B cell (primary cell): ENCODE data around the gene NUDT19. TPM values are rescaled to one million over a fixed set of nuclear protein-coding genes. Genes with fewer than 3 reads are reported as not detected.

Source experiments
- ATAC-seq: fragments of 200-7000 bp; cut with Tn5 transposase; one replicate; pipeline ENCODE4 v1.10.0; 2021; ENCODE audit warnings: low read depth, mild to moderate bottlenecking, moderate number of reproducible peaks, moderate library complexity
- CTCF ChIA-PET: fragments of 350-600 bp; sonication (Branson Sonifier 250); formaldehyde crosslinking; loops from one replicate; lab custom pipeline; 2021; ENCODE audit warnings: antibody characterized with exemption, inconsistent platforms; lab: Charles Lee
- POLR2A ChIA-PET: fragments of 350-600 bp; sonication (Branson Sonifier 250); formaldehyde crosslinking; loops from one replicate; lab custom pipeline; 2021; ENCODE audit warnings: antibody characterized with exemption; lab: Charles Lee
- DNase-seq: peaks from one replicate; pipeline ENCODE4 v3.0.0; 2013
- H2AFZ ChIP-seq: 2 replicates; pipeline ENCODE4 v1.6.1; 2012; ENCODE audit warnings: mild to moderate bottlenecking, low read depth, low read length; ENCODE audit not compliant: insufficient read depth, poor library complexity, severe bottlenecking
- H3K27ac ChIP-seq, 2 donors: 1 replicate in 1 of 2; 2 replicates in 1 of 2; pipeline ENCODE4 v1.5.1; 2012 to 2013; ENCODE audit warnings: low read length in 2 of 2, mild to moderate bottlenecking in 2 of 2, moderate library complexity in 1 of 2
- H3K27me3 ChIP-seq, 4 experiments: fragments of 200-600 bp in 1 of 4; sonication (generic) in 1 of 4; replicated peaks in 1 of 4; 1 replicate in 2 of 4; 2 replicates in 2 of 4; pipeline versions ENCODE4 v1.6.1 to v1.7.0; 2013 to 2016; ENCODE audit warnings: low read length in 3 of 4, mild to moderate bottlenecking in 2 of 4, mixed read lengths in 1 of 4, moderate library complexity in 1 of 4; ENCODE audit not compliant: insufficient read depth in 4 of 4, control insufficient read depth in 3 of 4; ENCODE audit errors: control extremely low read depth in 1 of 4
- H3K36me3 ChIP-seq, 2 experiments: replicated peaks in 1 of 2; 1 replicate in 1 of 2; 2 replicates in 1 of 2; pipeline versions ENCODE4 v1.6.1 to v1.7.1; 2013; ENCODE audit warnings: low read length in 1 of 2; ENCODE audit not compliant: insufficient read depth in 2 of 2, control insufficient read depth in 1 of 2; ENCODE audit errors: control extremely low read depth in 1 of 2, extremely low read depth in 1 of 2
- H3K4me1 ChIP-seq, 2 donors: fragments of 200-600 bp in 1 of 2; sonication (generic) in 1 of 2; 1 replicate in 1 of 2; 2 replicates in 1 of 2; pipeline versions ENCODE4 v1.5.1 to v1.6.1; 2013 to 2017; ENCODE audit warnings: low read length in 2 of 2; ENCODE audit not compliant: control insufficient read depth in 2 of 2, insufficient read depth in 2 of 2
- H3K4me2 ChIP-seq: replicated peaks from 2 replicates; pipeline ENCODE3; 2012; ENCODE audit warnings: mild to moderate bottlenecking, low read depth, low read length; ENCODE audit not compliant: poor library complexity, severe bottlenecking
- H3K4me3 ChIP-seq, 5 experiments: fragments of 200-600 bp in 1 of 5; sonication (generic) in 1 of 5; 1 replicate in 3 of 5; 2 replicates in 2 of 5; pipeline versions ENCODE4 v1.5.1 to v1.7.0; 2011 to 2016; ENCODE audit warnings: low read length in 4 of 5, mild to moderate bottlenecking in 4 of 5, low read depth in 2 of 5, control low read depth in 1 of 5, moderate library complexity in 1 of 5; ENCODE audit not compliant: insufficient read depth in 1 of 5; ENCODE audit errors: control extremely low read depth in 1 of 5, extremely low read depth in 1 of 5
- H3K79me2 ChIP-seq: fragments of 200-600 bp; sonication (generic); one replicate; pipeline ENCODE4 v1.6.0; 2016; ENCODE audit warnings: low read length; ENCODE audit not compliant: control insufficient read depth, insufficient read depth
- H3K9ac ChIP-seq: fragments of 200-600 bp; sonication (generic); 2 replicates; pipeline ENCODE4 v1.6.1; 2017; ENCODE audit warnings: mild to moderate bottlenecking, low read length, moderate library complexity
- H3K9me3 ChIP-seq, 3 donors: one replicate each; pipeline versions ENCODE4 v1.6.1 to v1.7.1; 2013; ENCODE audit warnings: low read length in 2 of 3; ENCODE audit not compliant: control insufficient read depth in 2 of 3, insufficient read depth in 1 of 3; ENCODE audit errors: control extremely low read depth in 1 of 3
- H4K20me1 ChIP-seq: 2 replicates; pipeline ENCODE4 v1.6.0; 2012; ENCODE audit warnings: mild to moderate bottlenecking, low read length; ENCODE audit not compliant: insufficient read depth, control insufficient read depth, poor library complexity, severe bottlenecking
- H3K27ac Mint-ChIP-seq: one replicate; pipeline ENCODE4 v1.8.0; 2021; ENCODE audit warnings: mixed read lengths
- H3K27me3 Mint-ChIP-seq: one replicate; pipeline ENCODE4 v1.8.0; 2021; ENCODE audit warnings: mixed read lengths
- H3K4me1 Mint-ChIP-seq: one replicate; pipeline ENCODE4 v1.8.0; 2021; ENCODE audit warnings: mixed read lengths
- H3K4me3 Mint-ChIP-seq: one replicate; pipeline ENCODE4 v1.8.0; 2021; ENCODE audit warnings: mixed read lengths
- H3K9me3 Mint-ChIP-seq: one replicate; pipeline ENCODE4 v1.8.0; 2022; ENCODE audit warnings: mixed read lengths; ENCODE audit not compliant: insufficient read depth
- CTCF ChIP-seq: fragments of 200-600 bp; IDR thresholded peaks from one replicate; pipeline ENCODE4 v1.8.0; 2022; ENCODE audit warnings: antibody characterized with exemption, mild to moderate bottlenecking
- EZH2 ChIP-seq: IDR thresholded peaks from 2 replicates; pipeline ENCODE4 v1.6.1; 2012; ENCODE audit warnings: borderline replicate concordance, low read depth, mild to moderate bottlenecking, moderate library complexity, low read length; ENCODE audit not compliant: insufficient read depth, poor library complexity, severe bottlenecking
- WGBS: methylation state at CpG from one replicate; pipeline ENCODE4 v1.1.5; 2013; ENCODE audit warnings: missing lambda C conversion rate; ENCODE audit not compliant: insufficient coverage; 5-methylcytosine and 5-hydroxymethylcytosine counted together
- intact Hi-C: fragments of 100-400 bp; cut with micrococcal nuclease; formaldehyde crosslinking; loops from one replicate; pipeline ENCODE4 v1.10.0; 2022
- polyA plus RNA-seq: library from polyadenylated mRNA; depleted of rRNA; stranded (reverse); fragments of >200 nt; gene quantifications from 2 replicates; pipeline ENCODE4 v1.2.3, GENCODE V29; 2012
- total RNA-seq, 2 donors: library from RNA; stranded (reverse); fragments of 120-200 nt in 1 of 2; gene quantifications; 1 replicate in 1 of 2; 2 replicates in 1 of 2; pipeline versions ENCODE4 v1.2.3 to v1.2.4, GENCODE V29; 2013 to 2022

The NUDT19 gene
- total and polyA plus RNA-seq, 2 donors (not counting 1 experiment from before 2014, with no cell fraction given): 3.6 to 7.1 TPM

- Mint-ChIP-seq H3K27me3 (peaks cover 4% of the 10 kb centered on the region), H3K4me1 (peaks cover 10% of the 10 kb centered on the region), H3K27ac (no peak overlapping the region), H3K4me3 (no peak overlapping the region), H3K9me3 (no peaks in the 10 kb centered on the region)
- ChIA-PET CTCF (no interaction called here), POLR2A (no interaction called here)
- Histone ChIP-seq H3K4me2 (no peak overlapping the region), H3K9me3 (no peaks in the 10 kb centered on the region), H3K79me2 (peaks cover 21% of the 10 kb centered on the region), H3K4me3 (no peak overlapping the region), H3K36me3 (no peaks in the 10 kb centered on the region), H3K9ac (no peak overlapping the region), H3K4me1 (peaks cover 7 to 10% of the 10 kb centered on the region in 2 donors), H4K20me1 (peaks cover 4% of the 10 kb centered on the region), H2AFZ (no peak overlapping the region), H3K27me3 (peaks cover 0 to 4% (median 0%) of the 10 kb centered on the region in 4 experiments), H3K27ac (no peak overlapping the region)
- intact Hi-C loops: no loop called here
- no peak for TF ChIP-seq EZH2
- no peak for TF ChIP-seq CTCF
- no peak for ATAC-seq
- 94% methylated on average over 3 of the region's 6 CpGs for WGBS
- no peak for DNase-seq
These were observed 4.7 kb upstream of the NUDT19 start for GRCh38 chr19:32686847-32687475.

GRCh38 chr19:32687681-32688080, 3.9 kb upstream of the NUDT19 start:
- H2AFZ ChIP-seq: no peak overlapping the region
- H3K27ac ChIP-seq: no peak overlapping the region
- H3K4me1 Mint-ChIP-seq: peaks cover 12% of the 10 kb centered on the region
- peaks cover 4% of the 10 kb centered on the region for H4K20me1 ChIP-seq
- no peak overlapping the region for H3K4me2 ChIP-seq
- no peak for DNase-seq
- intact Hi-C loops: no loop called here
- no peaks in the 10 kb centered on the region for H3K36me3 ChIP-seq
- TF ChIP-seq CTCF: no peak
- 92% methylated on average over 2 of the region's 4 CpGs for WGBS
- H3K9me3 Mint-ChIP-seq: no peaks in the 10 kb centered on the region
- no peak overlapping the region for H3K9ac ChIP-seq
- ChIA-PET CTCF (interaction anchor here (0.8 kb wide), 1 partner anchor 13 kb away, joined by 3 read pairs; no protein-coding TSS in a partner anchor), POLR2A (no interaction called here)
- H3K79me2 ChIP-seq: peaks cover 29% of the 10 kb centered on the region
- H3K4me3 Mint-ChIP-seq: no peak overlapping the region
- H3K27me3 Mint-ChIP-seq: no peaks in the 10 kb centered on the region
- no peaks in the 10 kb centered on the region for H3K9me3 ChIP-seq
- no peak overlapping the region for H3K27ac Mint-ChIP-seq
- no peak overlapping the region for H3K4me3 ChIP-seq
- peaks cover 0 to 4% (median 0%) of the 10 kb centered on the region in 4 experiments for H3K27me3 ChIP-seq
- peaks cover 10 to 13% of the 10 kb centered on the region in 2 donors for H3K4me1 ChIP-seq
- ATAC-seq: no peak
